SU-DHL-6 (cell line): ENCODE results near the gene SH3TC2.

ENCODE experiments used
- EZH2phosphoT487 ChIP-seq: fragments of 200-600 bp; sonication (generic), shearing (Covaris generic); conservative IDR thresholded peaks from 2 replicates; pipeline ENCODE4 v1.6.1; 2018; ENCODE audit warnings: mild to moderate bottlenecking, antibody characterized with exemption, low read length, moderate library complexity, mixed read lengths
- TF ChIP-seq, protein P1 (sequence below): fragments of 200-600 bp; sonication (generic); IDR thresholded peaks from one replicate; pipeline ENCODE4 v1.5.1; 2017; ENCODE audit warnings: antibody characterized with exemption, mild to moderate bottlenecking, low read length, moderate library complexity; ENCODE audit not compliant: insufficient read depth, poor library complexity, severe bottlenecking

DNA sequence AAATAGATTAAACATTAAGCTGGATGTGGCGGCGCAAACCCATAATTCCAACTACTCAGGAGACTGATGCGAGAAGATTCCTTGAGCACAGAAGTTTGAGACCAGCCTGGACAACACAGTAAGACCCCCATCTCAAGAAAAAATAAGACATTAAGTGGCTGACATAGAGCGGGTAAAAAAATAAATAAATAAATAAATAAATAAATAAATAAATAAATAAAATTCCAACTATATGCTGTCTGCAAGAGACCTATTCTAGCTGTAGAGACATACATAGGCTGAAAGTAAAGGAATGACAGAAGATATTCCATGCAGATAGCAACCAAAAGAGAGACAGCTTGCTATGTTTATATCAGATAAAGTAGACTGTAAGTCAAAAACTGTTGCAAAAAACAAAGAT, 17.4 kb upstream of the SH3TC2 start:
- TF ChIP-seq, protein P1, sequence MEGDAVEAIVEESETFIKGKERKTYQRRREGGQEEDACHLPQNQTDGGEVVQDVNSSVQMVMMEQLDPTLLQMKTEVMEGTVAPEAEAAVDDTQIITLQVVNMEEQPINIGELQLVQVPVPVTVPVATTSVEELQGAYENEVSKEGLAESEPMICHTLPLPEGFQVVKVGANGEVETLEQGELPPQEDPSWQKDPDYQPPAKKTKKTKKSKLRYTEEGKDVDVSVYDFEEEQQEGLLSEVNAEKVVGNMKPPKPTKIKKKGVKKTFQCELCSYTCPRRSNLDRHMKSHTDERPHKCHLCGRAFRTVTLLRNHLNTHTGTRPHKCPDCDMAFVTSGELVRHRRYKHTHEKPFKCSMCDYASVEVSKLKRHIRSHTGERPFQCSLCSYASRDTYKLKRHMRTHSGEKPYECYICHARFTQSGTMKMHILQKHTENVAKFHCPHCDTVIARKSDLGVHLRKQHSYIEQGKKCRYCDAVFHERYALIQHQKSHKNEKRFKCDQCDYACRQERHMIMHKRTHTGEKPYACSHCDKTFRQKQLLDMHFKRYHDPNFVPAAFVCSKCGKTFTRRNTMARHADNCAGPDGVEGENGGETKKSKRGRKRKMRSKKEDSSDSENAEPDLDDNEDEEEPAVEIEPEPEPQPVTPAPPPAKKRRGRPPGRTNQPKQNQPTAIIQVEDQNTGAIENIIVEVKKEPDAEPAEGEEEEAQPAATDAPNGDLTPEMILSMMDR, result no peak
- TF ChIP-seq EZH2phosphoT487, result no peak
